H9 (cell line): ENCODE data around the gene NEK7. TPM values are rescaled to one million over a fixed set of nuclear protein-coding genes. Genes with fewer than 3 reads are reported as not detected.
"Not testable (repeated sequence)": the region's sequence is repeated elsewhere in the genome, so short reads cannot be mapped to it uniquely, and the experiment has no call there.

Experiments
- DNase-seq: peaks from one replicate; pipeline ENCODE4 v3.0.0-alpha.2; 2017
- H2AFZ ChIP-seq: one replicate; pipeline ENCODE4 v1.6.1; 2013; ENCODE audit warnings: mild to moderate bottlenecking, low read length, control low read depth, moderate library complexity
- H2AK5ac ChIP-seq: 2 replicates; pipeline ENCODE4 v1.6.1; 2013; ENCODE audit warnings: low read length, control low read depth, mixed read lengths; ENCODE audit not compliant: insufficient read length
- H2BK120ac ChIP-seq: one replicate; pipeline ENCODE4 v1.6.1; 2013; ENCODE audit warnings: low read depth, mild to moderate bottlenecking, low read length, control low read depth, inconsistent platforms; ENCODE audit not compliant: poor library complexity, severe bottlenecking
- H2BK12ac ChIP-seq: 2 replicates; pipeline ENCODE4 v1.6.1; 2013; ENCODE audit warnings: low read length, control low read depth, mixed read lengths, low read depth; ENCODE audit not compliant: insufficient read length
- H2BK15ac ChIP-seq: 2 replicates; pipeline ENCODE4 v1.6.1; 2013; ENCODE audit warnings: low read depth, low read length, control low read depth
- H2BK20ac ChIP-seq: one replicate; pipeline ENCODE4 v1.6.1; 2013; ENCODE audit warnings: low read depth, mild to moderate bottlenecking, low read length, control low read depth, inconsistent platforms; ENCODE audit not compliant: poor library complexity, severe bottlenecking
- H2BK5ac ChIP-seq: 2 replicates; pipeline ENCODE4 v1.6.1; 2013; ENCODE audit warnings: low read length, control low read depth, mixed read lengths; ENCODE audit not compliant: insufficient read length
- H3K14ac ChIP-seq: 2 replicates; pipeline ENCODE4 v1.6.1; 2013; ENCODE audit warnings: low read length, control low read depth; ENCODE audit not compliant: insufficient read depth
- H3K18ac ChIP-seq: 2 replicates; pipeline ENCODE4 v1.6.1; 2013; ENCODE audit warnings: low read depth, mild to moderate bottlenecking, mixed read lengths, low read length, control low read depth; ENCODE audit not compliant: insufficient read length
- H3K23ac ChIP-seq: 2 replicates; pipeline ENCODE4 v1.6.1; 2013; ENCODE audit warnings: low read length, control low read depth, mixed read lengths, low read depth; ENCODE audit not compliant: insufficient read length
- H3K23me2 ChIP-seq: 2 replicates; pipeline ENCODE4 v1.6.1; 2013; ENCODE audit warnings: low read depth, mild to moderate bottlenecking, mixed read lengths, low read length, control low read depth; ENCODE audit not compliant: insufficient read length, poor library complexity, severe bottlenecking
- H3K27ac ChIP-seq: 2 replicates; pipeline ENCODE4 v1.5.1; 2013; ENCODE audit warnings: low read length, control low read depth, mixed read lengths, low read depth; ENCODE audit not compliant: insufficient read length
- H3K27me3 ChIP-seq: 2 replicates; pipeline ENCODE4 v1.6.1; 2013; ENCODE audit warnings: low read length, control low read depth, inconsistent platforms; ENCODE audit not compliant: insufficient read depth
- H3K4ac ChIP-seq: 2 replicates; pipeline ENCODE4 v1.6.1; 2013; ENCODE audit warnings: low read depth, mild to moderate bottlenecking, control low read depth, inconsistent platforms, low read length, moderate library complexity
- H3K4me1 ChIP-seq: 2 replicates; pipeline ENCODE4 v1.6.1; 2013; ENCODE audit warnings: low read length, control low read depth, inconsistent platforms; ENCODE audit not compliant: insufficient read depth
- H3K4me2 ChIP-seq: 2 replicates; pipeline ENCODE4 v1.6.1; 2013; ENCODE audit warnings: low read length, control low read depth, mixed read lengths; ENCODE audit not compliant: insufficient read length, insufficient read depth
- H3K56ac ChIP-seq: 2 replicates; pipeline ENCODE4 v1.6.1; 2013; ENCODE audit warnings: low read depth, mild to moderate bottlenecking, mixed read lengths, low read length, control low read depth; ENCODE audit not compliant: insufficient read length
- H3K79me1 ChIP-seq: 2 replicates; pipeline ENCODE4 v1.6.1; 2013; ENCODE audit warnings: low read depth, mild to moderate bottlenecking, moderate library complexity, low read length, control low read depth, inconsistent platforms; ENCODE audit not compliant: insufficient read depth, poor library complexity, severe bottlenecking
- H3K79me2 ChIP-seq: 2 replicates; pipeline ENCODE4 v1.6.1; 2013; ENCODE audit warnings: low read length, control low read depth, inconsistent platforms; ENCODE audit not compliant: insufficient read depth
- H3K9ac ChIP-seq: 2 replicates; pipeline ENCODE4 v1.6.1; 2013; ENCODE audit warnings: low read length, control low read depth, mixed read lengths; ENCODE audit not compliant: insufficient read length; ENCODE audit errors: extremely low read depth
- H3K9me3 ChIP-seq: one replicate; pipeline ENCODE4 v1.6.1; 2013; ENCODE audit warnings: low read depth, low read length, inconsistent platforms; ENCODE audit not compliant: control insufficient read depth
- H3T11ph ChIP-seq: one replicate; pipeline ENCODE4 v1.6.1; 2013; ENCODE audit warnings: mild to moderate bottlenecking, low read length, control low read depth, inconsistent platforms
- H4K20me1 ChIP-seq: one replicate; pipeline ENCODE4 v1.6.1; 2013; ENCODE audit not compliant: control insufficient read depth, insufficient read length, insufficient read depth
- H4K5ac ChIP-seq: 2 replicates; pipeline ENCODE4 v1.6.1; 2013; ENCODE audit warnings: low read depth, mild to moderate bottlenecking, mixed read lengths, low read length, control low read depth; ENCODE audit not compliant: insufficient read length
- H4K8ac ChIP-seq: replicated peaks from 2 replicates; pipeline ENCODE4 v1.6.1; 2013; ENCODE audit warnings: low read length, control low read depth, mixed read lengths, low read depth; ENCODE audit not compliant: insufficient read length
- H4K91ac ChIP-seq: 2 replicates; pipeline ENCODE4 v1.6.1; 2013; ENCODE audit warnings: low read depth, mild to moderate bottlenecking, moderate library complexity, mixed read lengths, low read length, control low read depth; ENCODE audit not compliant: insufficient read length
- H3K27ac Mint-ChIP-seq, 3 experiments: 2 replicates in 2 of 3; 3 replicates in 1 of 3; pipeline ENCODE4 v1.8.0; 2020 to 2021; ENCODE audit warnings: mixed read lengths in 3 of 3, mild to moderate bottlenecking in 1 of 3, moderate library complexity in 1 of 3
- H3K27me3 Mint-ChIP-seq: 2 replicates; pipeline ENCODE4 v1.8.0; 2021; ENCODE audit warnings: low read depth, mild to moderate bottlenecking, moderate library complexity, mixed read lengths
- H3K36me3 Mint-ChIP-seq, 3 experiments: 2 replicates in 2 of 3; 3 replicates in 1 of 3; pipeline ENCODE4 v1.8.0; 2020 to 2021; ENCODE audit warnings: low read depth in 3 of 3, mixed read lengths in 3 of 3; ENCODE audit not compliant: insufficient read depth in 1 of 3
- H3K4me1 Mint-ChIP-seq, 2 experiments: 2 replicates each; pipeline ENCODE4 v1.8.0; 2020; ENCODE audit warnings: mixed read lengths in 2 of 2
- H3K4me3 Mint-ChIP-seq, 2 experiments: 2 replicates in 1 of 2; 3 replicates in 1 of 2; pipeline ENCODE4 v1.8.0; 2020 to 2021; ENCODE audit warnings: mild to moderate bottlenecking in 2 of 2, mixed read lengths in 2 of 2, moderate library complexity in 1 of 2
- H3K9me3 Mint-ChIP-seq, 2 experiments: 2 replicates in 1 of 2; 3 replicates in 1 of 2; pipeline ENCODE4 v1.8.0; 2020; ENCODE audit warnings: mild to moderate bottlenecking in 2 of 2, mixed read lengths in 2 of 2, moderate library complexity in 1 of 2
- WGBS: extraction: QIAGEN DNeasy Blood & Tissue Kit; methylation state at CpG from one replicate; pipeline ENCODE4 v1.1.7; 2013; ENCODE audit warnings: missing lambda C conversion rate, low lambda C conversion rate, mixed read lengths; ENCODE audit not compliant: insufficient read length; ENCODE audit errors: extremely low coverage; 5-methylcytosine and 5-hydroxymethylcytosine counted together
- total RNA-seq: library from RNA; stranded (reverse); gene quantifications from 2 replicates; pipeline ENCODE4 v1.2.1, GENCODE V29; 2021

The NEK7 gene
- total RNA-seq, 1 experiment from 2014 or later: 9.6 TPM

DNA sequence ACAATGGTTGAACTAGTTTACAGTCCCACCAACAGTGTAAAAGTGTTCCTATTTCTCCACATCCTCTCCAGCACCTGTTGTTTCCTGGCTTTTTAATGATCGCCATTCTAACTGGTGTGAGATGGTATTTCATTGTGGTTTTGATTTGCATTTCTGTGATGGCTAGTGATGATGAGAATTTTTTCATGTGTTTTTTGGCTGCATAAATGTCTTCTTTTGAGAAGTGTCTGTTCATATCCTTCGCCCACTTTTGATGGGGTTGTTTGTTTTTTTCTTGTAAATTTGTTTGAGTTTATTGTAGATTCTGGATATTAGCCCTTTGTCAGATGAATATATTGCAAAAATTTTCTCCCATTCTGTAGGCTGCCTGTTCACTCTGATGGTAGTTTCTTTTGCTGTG is 70.7 kb downstream of the NEK7 start:
- H3K9ac ChIP-seq, H2AFZ ChIP-seq, H3K27ac Mint-ChIP-seq, H3K23me2 ChIP-seq, H3K18ac ChIP-seq, H2BK5ac ChIP-seq, H4K8ac ChIP-seq, H3K36me3 Mint-ChIP-seq, H3K4me1 ChIP-seq, H4K91ac ChIP-seq, H3K4ac ChIP-seq, H3K23ac ChIP-seq, H3K4me3 Mint-ChIP-seq, H3K14ac ChIP-seq, H2AK5ac ChIP-seq, H3K56ac ChIP-seq, H3K79me2 ChIP-seq, H3T11ph ChIP-seq, H2BK120ac ChIP-seq, H2BK15ac ChIP-seq, H4K20me1 ChIP-seq, H4K5ac ChIP-seq, H3K4me2 ChIP-seq, H2BK12ac ChIP-seq, H3K79me1 ChIP-seq, H3K9me3 Mint-ChIP-seq, H3K27me3 ChIP-seq, DNase-seq, H3K9me3 ChIP-seq, H3K27ac ChIP-seq, H2BK20ac ChIP-seq, H3K27me3 Mint-ChIP-seq: not testable (repeated sequence)
- no CpG with 5 or more reads among the region's 2 CpGs for WGBS
- peaks cover 9 to 11% of the 10 kb centered on the region in 2 experiments for H3K4me1 Mint-ChIP-seq
